Ectodermal cell (in vitro differentiated cells): Measurements from ENCODE around the gene LAMA2.

ENCODE experiments used
- H3K27ac ChIP-seq: 2 replicates; pipeline ENCODE4 v1.7.0; 2013; ENCODE audit warnings: mild to moderate bottlenecking, low read depth, low read length; ENCODE audit not compliant: insufficient read depth, poor library complexity, severe bottlenecking
- H3K27me3 ChIP-seq: 2 replicates; pipeline ENCODE4 v1.7.0; 2013; ENCODE audit warnings: mild to moderate bottlenecking, low read length; ENCODE audit not compliant: insufficient read depth, control insufficient read depth, poor library complexity, severe bottlenecking
- H3K36me3 ChIP-seq: one replicate; pipeline ENCODE4 v1.7.0; 2013; ENCODE audit warnings: low read length; ENCODE audit not compliant: control insufficient read depth, insufficient read depth
- H3K4me1 ChIP-seq: one replicate; pipeline ENCODE4 v1.7.0; 2013; ENCODE audit warnings: low read length; ENCODE audit not compliant: control insufficient read depth, insufficient read depth
- H3K4me3 ChIP-seq: 2 replicates; pipeline ENCODE4 v1.7.0; 2013; ENCODE audit warnings: low read depth, low read length, control low read depth; ENCODE audit not compliant: insufficient read depth
- H3K9me3 ChIP-seq: 2 replicates; pipeline ENCODE4 v1.7.0; 2013; ENCODE audit warnings: mild to moderate bottlenecking, low read length, moderate library complexity; ENCODE audit not compliant: control insufficient read depth
- WGBS, 2 experiments: methylation state at CpG; one replicate each; pipeline ENCODE4 v1.1.7; 2013; ENCODE audit warnings: missing lambda C conversion rate in 2 of 2; 5-methylcytosine and 5-hydroxymethylcytosine counted together

The LAMA2 gene

DNA sequence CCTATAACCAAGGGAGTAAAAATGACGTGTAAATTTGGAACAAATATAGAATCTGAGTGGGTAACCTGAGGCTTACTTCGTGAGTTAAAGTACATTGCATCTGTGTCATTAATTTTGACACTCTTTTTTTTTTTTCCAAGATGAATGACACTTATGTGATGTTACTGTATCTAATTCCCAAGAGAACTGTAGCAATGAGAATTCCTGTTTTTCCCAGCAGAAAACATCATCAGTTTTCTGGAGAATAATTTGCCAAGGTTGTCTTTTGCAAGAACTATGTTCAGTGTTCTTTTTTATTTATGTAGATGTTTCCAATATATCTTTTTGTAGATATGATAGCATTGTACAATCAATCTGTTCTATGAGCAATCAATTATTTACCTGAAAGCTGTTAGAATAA lies 543.4 kb downstream of the LAMA2 start:
- Histone ChIP-seq H3K4me3 (no peak overlapping the region), H3K36me3 (no peaks in the 10 kb centered on the region)
- 79 to 89% methylated on average over 2 of the region's 2 CpGs for WGBS, 2 experiments

DNA sequence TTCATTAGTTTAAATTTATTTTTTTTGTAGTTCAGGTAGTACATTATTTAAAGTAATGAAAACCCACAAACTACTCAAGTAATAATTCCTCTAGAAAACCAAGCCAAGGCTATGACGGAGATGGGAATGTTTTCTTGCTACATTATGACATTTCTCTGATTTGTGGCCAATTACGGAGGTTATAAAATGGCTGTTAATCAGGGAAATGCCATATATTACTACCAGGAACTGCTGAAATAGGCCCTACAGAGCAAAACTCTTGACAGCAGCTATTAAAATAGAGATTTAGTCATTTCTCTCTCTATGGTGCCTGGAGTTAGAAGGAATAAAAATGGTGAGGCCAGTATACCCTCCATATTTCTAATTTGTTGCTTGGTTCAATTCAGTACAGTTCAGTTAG lies 547.0 kb downstream of the LAMA2 start:
- 94 to 96% methylated on average over 2 of the region's 2 CpGs for WGBS, 2 experiments
- Histone ChIP-seq H3K36me3 (no peaks in the 10 kb centered on the region), H3K27me3 (no peaks in the 10 kb centered on the region), H3K4me1 (no peaks in the 10 kb centered on the region), H3K27ac (no peak overlapping the region), H3K9me3 (no peaks in the 10 kb centered on the region), H3K4me3 (no peak overlapping the region)

More for the DNA sequence above, 543.4 kb downstream of the LAMA2 start:
- Histone ChIP-seq H3K27ac (no peak overlapping the region), H3K27me3 (no peaks in the 10 kb centered on the region), H3K9me3 (no peaks in the 10 kb centered on the region), H3K4me1 (no peaks in the 10 kb centered on the region)

DNA sequence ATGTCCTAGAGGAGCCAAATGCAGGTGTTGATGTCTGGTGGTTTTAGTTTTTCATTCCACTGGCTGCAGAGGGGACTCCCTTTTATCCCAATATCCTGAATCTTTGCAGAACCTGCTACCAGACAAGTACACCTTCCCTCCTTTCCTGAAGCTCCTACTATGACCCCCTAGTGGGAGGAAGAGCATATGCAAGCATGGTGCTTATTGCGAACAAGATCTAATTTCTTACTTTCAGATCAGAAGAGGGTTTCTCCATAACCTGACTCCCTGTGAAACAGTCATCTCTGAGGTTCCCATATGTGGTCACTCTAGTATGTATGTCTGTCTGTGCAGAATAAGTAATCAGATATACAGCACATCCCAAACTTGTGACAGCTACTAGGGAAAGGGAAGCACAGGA lies 549.8 kb downstream of the LAMA2 start:
- Histone ChIP-seq H3K4me1 (no peaks in the 10 kb centered on the region), H3K9me3 (no peaks in the 10 kb centered on the region), H3K27ac (no peak overlapping the region), H3K4me3 (no peak overlapping the region), H3K27me3 (no peaks in the 10 kb centered on the region), H3K36me3 (no peaks in the 10 kb centered on the region)
- 81% methylated on average over 1 of the region's 1 CpG; no CpG with 5 or more reads in 1 of the 2 experiments for WGBS, 2 experiments

DNA sequence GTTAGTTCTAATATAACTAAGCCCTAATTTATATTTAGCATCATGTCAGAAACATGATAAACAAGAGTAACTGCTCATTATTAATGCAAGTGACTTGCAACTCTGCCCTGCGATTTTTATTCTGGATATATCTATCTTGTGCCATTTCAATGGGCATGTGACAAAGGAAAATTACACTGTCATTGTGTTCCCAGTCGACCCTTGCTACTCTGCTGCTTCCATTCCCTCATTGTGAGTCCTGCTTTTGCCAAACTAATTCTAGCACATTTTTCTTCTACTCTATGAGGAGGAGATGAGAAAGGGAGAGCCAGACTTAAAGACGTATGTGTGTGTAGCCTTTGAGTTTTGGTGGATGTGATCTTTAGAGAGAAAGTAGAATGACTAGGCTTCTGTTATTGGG lies 551.2 kb downstream of the LAMA2 start:
- no peak overlapping the region for H3K4me3 ChIP-seq
- no peaks in the 10 kb centered on the region for H3K36me3 ChIP-seq
- no peaks in the 10 kb centered on the region for H3K4me1 ChIP-seq
- no peak overlapping the region for H3K27ac ChIP-seq
- 78 to 87% methylated on average over 3 of the region's 3 CpGs for WGBS, 2 experiments
- H3K27me3 ChIP-seq, result no peaks in the 10 kb centered on the region
- no peaks in the 10 kb centered on the region for H3K9me3 ChIP-seq

DNA sequence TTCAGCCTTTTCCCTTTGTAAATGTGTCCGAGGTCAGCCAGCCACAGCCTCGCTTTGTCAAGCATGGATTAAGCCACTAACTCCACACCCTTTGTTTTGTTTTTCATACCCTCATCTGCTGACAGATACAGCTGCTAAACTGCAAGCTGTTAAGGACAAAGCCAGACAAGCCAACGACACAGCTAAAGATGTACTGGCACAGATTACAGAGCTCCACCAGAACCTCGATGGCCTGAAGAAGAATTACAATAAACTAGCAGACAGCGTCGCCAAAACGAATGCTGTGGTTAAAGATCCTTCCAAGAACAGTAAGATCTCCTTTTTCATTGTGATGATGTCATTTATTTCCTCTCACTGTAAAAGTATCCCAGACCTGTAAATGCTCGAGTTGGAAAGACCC lies 557.8 kb downstream of the LAMA2 start:
- Histone ChIP-seq H3K27me3 (no peaks in the 10 kb centered on the region), H3K4me3 (no peak overlapping the region), H3K4me1 (no peaks in the 10 kb centered on the region), H3K27ac (no peak overlapping the region), H3K36me3 (no peaks in the 10 kb centered on the region), H3K9me3 (no peaks in the 10 kb centered on the region)
- WGBS, 2 experiments, result 32 to 33% methylated on average over 8 of the region's 8 CpGs

DNA sequence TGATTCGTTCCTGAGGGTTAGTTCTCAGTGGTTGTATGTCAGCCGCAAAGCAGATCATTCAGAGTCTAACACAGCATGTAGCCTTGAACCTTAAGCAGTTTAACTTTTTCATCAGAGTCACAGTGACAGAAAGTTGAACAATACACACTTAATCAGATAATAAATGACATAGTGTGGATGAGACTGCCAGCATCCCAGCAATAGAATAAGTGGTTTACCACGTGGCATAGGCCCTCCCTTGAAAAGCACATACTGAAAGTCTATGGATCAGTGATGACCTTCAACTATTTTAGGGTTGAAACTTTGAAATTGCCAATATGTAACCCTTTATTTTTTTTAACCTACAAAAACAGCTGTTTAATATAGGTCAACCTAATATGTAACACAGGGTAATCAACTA lies 561.7 kb downstream of the LAMA2 start:
- no peak overlapping the region for H3K4me3 ChIP-seq
- no peak overlapping the region for H3K27ac ChIP-seq
- no peaks in the 10 kb centered on the region for H3K36me3 ChIP-seq
- H3K4me1 ChIP-seq, result no peaks in the 10 kb centered on the region
- WGBS, 2 experiments, result 85 to 90% methylated on average over 3 of the region's 3 CpGs
- no peaks in the 10 kb centered on the region for H3K9me3 ChIP-seq
- H3K27me3 ChIP-seq, result no peaks in the 10 kb centered on the region

DNA sequence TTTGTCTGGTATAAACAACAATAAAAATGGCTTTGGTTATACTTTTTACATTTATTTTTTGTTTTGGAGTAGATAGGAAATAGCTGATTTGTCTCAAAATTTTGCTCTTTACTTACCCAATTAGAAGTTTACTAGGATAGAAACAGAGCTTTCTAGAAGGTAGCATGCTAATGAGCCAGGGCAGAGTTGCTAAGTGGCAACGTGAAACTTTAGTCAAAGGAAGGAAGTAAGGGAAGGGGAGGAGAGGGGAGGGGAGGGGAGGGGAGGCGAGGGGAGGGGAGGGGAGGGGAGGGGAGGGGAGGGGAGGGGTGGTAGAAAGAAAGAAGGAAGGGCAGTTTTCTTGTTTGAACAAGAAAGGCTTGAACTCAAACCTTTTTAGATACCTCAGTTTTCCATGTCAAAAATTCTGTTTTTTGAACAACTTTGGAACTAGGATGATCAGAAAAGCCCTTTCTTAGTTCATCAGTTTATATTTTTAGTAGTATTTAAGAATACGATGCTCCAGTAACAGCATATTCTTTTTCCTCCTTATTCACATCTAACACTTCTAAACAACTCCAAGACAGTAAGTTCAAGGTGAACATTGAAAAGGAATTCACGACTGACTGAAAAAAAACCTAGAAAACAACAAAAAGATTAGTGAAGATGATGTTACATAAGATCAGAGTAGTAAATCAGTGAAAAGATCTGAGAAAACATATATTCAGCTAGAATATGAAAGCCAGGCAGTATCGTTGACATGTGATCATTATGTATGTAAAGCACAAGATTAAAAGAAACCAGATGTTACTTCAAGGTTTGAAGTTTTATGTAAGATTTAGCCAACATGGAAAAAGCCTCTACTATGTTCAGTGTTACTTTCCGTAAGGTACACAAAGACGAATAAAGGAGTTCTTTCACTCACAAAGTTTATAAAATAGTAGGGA lies 563.6 kb downstream of the LAMA2 start:
- Histone ChIP-seq H3K9me3 (no peaks in the 10 kb centered on the region), H3K4me3 (no peak overlapping the region), H3K27ac (no peak overlapping the region), H3K4me1 (no peaks in the 10 kb centered on the region), H3K27me3 (no peaks in the 10 kb centered on the region), H3K36me3 (no peaks in the 10 kb centered on the region)
- WGBS, 2 experiments, result 97 to 100% methylated on average over 3 to 4 of the region's 7 CpGs

DNA sequence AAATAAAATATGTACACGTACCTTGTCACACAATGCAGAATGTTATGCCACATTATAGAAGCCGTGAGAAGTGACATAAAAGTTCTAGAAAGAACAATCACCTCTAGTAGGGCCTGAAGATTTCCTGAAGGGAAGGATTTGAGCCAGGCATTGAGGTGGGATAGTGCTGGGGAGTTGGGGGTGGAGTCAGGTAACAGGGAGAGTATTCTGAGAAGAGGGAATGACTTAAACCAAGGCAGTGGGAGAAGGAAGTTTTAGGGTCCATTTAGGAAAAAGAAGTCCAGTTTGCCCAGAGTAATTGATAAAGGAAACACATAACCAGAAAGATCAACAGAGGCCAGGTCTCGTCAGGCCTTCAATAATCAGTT lies 564.2 kb downstream of the LAMA2 start:
- H3K36me3 ChIP-seq, result no peaks in the 10 kb centered on the region
- 92 to 100% methylated on average over 1 to 3 of the region's 3 CpGs for WGBS, 2 experiments
- H3K27me3 ChIP-seq, result no peaks in the 10 kb centered on the region
- no peak overlapping the region for H3K27ac ChIP-seq
- H3K4me1 ChIP-seq, result no peaks in the 10 kb centered on the region
- no peak overlapping the region for H3K4me3 ChIP-seq
- no peaks in the 10 kb centered on the region for H3K9me3 ChIP-seq

DNA sequence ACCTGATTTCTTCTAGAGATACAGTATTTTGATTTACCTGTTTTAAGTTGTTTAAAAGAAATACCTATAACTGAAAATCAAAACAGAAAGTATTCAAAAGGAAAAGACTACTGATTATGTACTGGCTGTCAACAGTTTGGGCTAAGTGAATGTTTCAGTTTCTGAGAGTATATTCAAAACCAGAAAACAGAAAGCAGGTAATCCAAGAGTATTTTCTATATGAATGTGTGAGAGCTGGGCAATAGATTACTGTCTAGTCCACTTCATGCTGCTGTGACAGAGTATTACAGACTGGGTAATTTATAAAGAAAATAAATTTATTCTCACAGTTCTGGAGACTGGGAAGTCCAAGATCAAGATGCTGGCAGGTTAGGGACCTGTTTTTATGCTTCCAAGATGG lies 566.0 kb downstream of the LAMA2 start:
- Histone ChIP-seq H3K9me3 (no peaks in the 10 kb centered on the region), H3K4me3 (no peak overlapping the region), H3K27ac (no peak overlapping the region), H3K27me3 (no peaks in the 10 kb centered on the region), H3K4me1 (no peaks in the 10 kb centered on the region), H3K36me3 (no peaks in the 10 kb centered on the region)

DNA sequence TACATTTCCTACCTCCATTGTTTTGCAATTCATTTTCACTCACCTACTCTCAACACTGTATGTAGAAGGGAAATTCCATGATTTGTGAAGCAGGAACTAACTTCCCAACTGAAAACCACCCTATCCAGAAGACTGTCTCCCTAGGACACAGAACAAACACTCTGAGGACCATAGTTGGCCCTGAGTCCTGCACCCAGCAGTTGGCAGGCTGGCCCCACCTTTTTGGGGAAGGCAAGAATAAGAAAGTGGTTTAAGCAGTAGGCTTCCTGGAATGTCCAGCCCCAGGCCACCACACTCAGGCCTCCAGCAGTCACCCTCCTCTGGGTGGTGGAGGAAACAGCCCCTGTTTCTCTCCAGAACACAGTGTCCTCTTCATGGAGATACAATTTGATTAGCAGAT lies 568.2 kb downstream of the LAMA2 start:
- H3K27me3 ChIP-seq, result no peaks in the 10 kb centered on the region
- no peak overlapping the region for H3K27ac ChIP-seq
- H3K4me1 ChIP-seq, result no peaks in the 10 kb centered on the region
- H3K9me3 ChIP-seq, result no peaks in the 10 kb centered on the region
- H3K36me3 ChIP-seq, result no peaks in the 10 kb centered on the region
- no peak overlapping the region for H3K4me3 ChIP-seq
